K562 (cell line): ENCODE data around the gene TRMT1L. TPM values are rescaled to one million over a fixed set of nuclear protein-coding genes. Genes with fewer than 3 reads are reported as not detected.

Experiments used
- ARID4B ChIP-seq: sonication (generic); formaldehyde crosslinking; IDR thresholded peaks from 2 replicates; pipeline ENCODE4 v1.8.0; 2022; ENCODE audit warnings: mild to moderate bottlenecking, missing genetic modification reagents
- CBX3 ChIP-seq, 2 experiments: IDR thresholded peaks; 1 replicate in 1 of 2; 2 replicates in 1 of 2; pipeline ENCODE4 v1.6.1; 2012; ENCODE audit warnings: inconsistent platforms in 2 of 2, low read length in 2 of 2, borderline replicate concordance in 1 of 2, control low read depth in 1 of 2
- CHD2 ChIP-seq: IDR thresholded peaks from 2 replicates; pipeline ENCODE4 v1.6.1; 2011; ENCODE audit warnings: low read depth, low read length
- CTBP1 ChIP-seq: fragments of 450-650 bp; IDR thresholded peaks from 2 replicates; pipeline ENCODE4 v1.6.1; 2016; ENCODE audit warnings: borderline replicate concordance
- HDAC2 ChIP-seq: fragments of 450-650 bp; IDR thresholded peaks from 2 replicates; pipeline ENCODE4 v1.6.1; 2016; ENCODE audit warnings: mild to moderate bottlenecking
- KLF16 ChIP-seq: IDR thresholded peaks from 2 replicates; pipeline ENCODE4 v1.6.1; 2016; ENCODE audit warnings: antibody characterized with exemption
- MGA ChIP-seq: fragments of 450-650 bp; IDR thresholded peaks from 2 replicates; pipeline ENCODE4 v1.6.1; 2016; ENCODE audit warnings: mild to moderate bottlenecking, moderate library complexity
- MLLT1 ChIP-seq, 2 experiments: fragments of 450-650 bp; IDR thresholded peaks; 2 replicates each; pipeline ENCODE4 v1.6.1; 2016
- NCOR1 ChIP-seq: fragments of 450-650 bp; IDR thresholded peaks from 2 replicates; pipeline ENCODE4 v1.6.1; 2016; ENCODE audit warnings: mild to moderate bottlenecking, moderate library complexity
- NFIC ChIP-seq: fragments of 450-650 bp; IDR thresholded peaks from 2 replicates; pipeline ENCODE4 v1.6.1; 2017; ENCODE audit warnings: mild to moderate bottlenecking, inconsistent platforms
- SMARCE1 ChIP-seq: fragments of 450-650 bp; IDR thresholded peaks from 2 replicates; pipeline ENCODE4 v1.7.1; 2016; ENCODE audit warnings: mild to moderate bottlenecking
- polyA plus RNA-seq, 8 experiments: library from polyadenylated mRNA; depleted of rRNA in 4 of 8; stranded (reverse) in 5 of 8; unstranded in 3 of 8; fragments of >200 nt; fragmentation: Nextera tagmentation in 2 of 8; fragmentation: Illumina TruSeq in 1 of 8; extraction: Ambion mirVana in 2 of 8; extraction: Trizol in 1 of 8; gene quantifications; 2 replicates each; pipeline versions ENCODE4 v1.2.1 to v1.2.3, GENCODE V29; 2011 to 2014; ENCODE audit warnings: inconsistent platforms in 1 of 8, missing spikeins in 1 of 8
- total RNA-seq, 7 experiments: library from RNA; depleted of rRNA in 6 of 7; stranded (reverse); fragments of >200 nt in 6 of 7; fragmentation: Illumina TruSeq in 2 of 7; extraction: Trizol in 2 of 7; gene quantifications; 2 replicates each; pipeline versions ENCODE4 v1.2.1 to v1.2.3, GENCODE V29; 2011 to 2021; ENCODE audit warnings: low replicate concordance in 1 of 7

The TRMT1L gene
- total and polyA plus RNA-seq, 9 of the 15 experiments (the other 6 are each of a cell fraction or from before 2014, with no cell fraction given), result 6.4 to 88.9 (median 32.9) TPM

- no peak for TF ChIP-seq ARID4B (CRISPR knock-in tag)
- no peak for TF ChIP-seq CBX3 (IDR thresholded peaks at IDR 0.05; ENCODE audit: borderline replicate concordance in 1 of 2, low read length in 2 of 2)
- peak; percentile 64; the same call in 1 of the 2 replicates for TF ChIP-seq CTBP1
- TF ChIP-seq CHD2, result no peak
- TF ChIP-seq SMARCE1, result 0 out of 2 replicates have a peak, but pooled peaks have one; percentile 39
- peak; percentile 52; the same call in 1 of the 2 replicates for TF ChIP-seq HDAC2
- TF ChIP-seq MGA, result no peak
- TF ChIP-seq KLF16, result 0 out of 2 replicates have a peak, but pooled peaks have one; percentile 32
- 0 out of 4 replicates have a peak, but pooled peaks of 1 of the 2 experiments have one; percentile 39 for TF ChIP-seq MLLT1 (IDR thresholded peaks at IDR 0.05)
- TF ChIP-seq NFIC, result no peak
- no peak for TF ChIP-seq NCOR1
Observed at GRCh38 chr1:185170291-185170848, 13.6 kb upstream of the TRMT1L start (continued).
